D721Med (cell line): Measurements from ENCODE around the gene RC3H2.
A peak's percentile ranks its signal among the peaks of the same experiment; 100 is the strongest.
"Not testable (repeated sequence)": the region's sequence is repeated elsewhere in the genome, so short reads cannot be mapped to it uniquely, and the experiment has no call there.

ENCODE experiments used
- DNase-seq: peaks from one replicate; pipeline ENCODE4 v3.0.0; 2011; ENCODE audit warnings: low spot score; ENCODE audit not compliant: insufficient read length
- FAIRE-seq: peaks from 2 replicates; lab custom pipeline; 2011; peaks lifted over from hg19 to GRCh38; lab: Jason Lieb, UNC
- CTCF ChIP-seq: IDR thresholded peaks from 2 replicates; pipeline ENCODE4 v1.5.1; 2012; ENCODE audit warnings: mild to moderate bottlenecking, control low read depth; ENCODE audit not compliant: insufficient read depth; ENCODE audit errors: missing control alignments

The RC3H2 gene

GRCh38 chr9:122922713-122923112 is 17.6 kb upstream of the RC3H2 start:
- DNase-seq, result no peak
- no peak for FAIRE-seq
- TF ChIP-seq CTCF, result no peak

- DNase-seq, result no peak
- FAIRE-seq, result no peak
- TF ChIP-seq CTCF, result no peak
Measured at GRCh38 chr9:122918310-122918709, 13.2 kb upstream of the RC3H2 start.

- FAIRE-seq, result no peak
- no peak for TF ChIP-seq CTCF
- DNase-seq, result peak; percentile 46
Measured at GRCh38 chr9:122912964-122913673, 8.0 kb upstream of the RC3H2 start, which contains the start of gene ZBTB6. TSS of gene ZBTB6 (minus strand) at chr9:122913323. CDS start at chr9:122912072, 1,251 bp downstream.

- FAIRE-seq (no peak), DNase-seq (no peak)
- TF ChIP-seq CTCF, result no peak
Measured at GRCh38 chr9:122912671-122912963, 7.5 kb upstream of the RC3H2 start.

GRCh38 chr9:122906122-122906521 is 963 bp upstream of the RC3H2 start:
- not testable (repeated sequence) for FAIRE-seq, DNase-seq

GRCh38 chr9:122904466-122904822 is 715 bp downstream of the RC3H2 start:
- no peak for FAIRE-seq

GRCh38 chr9:122900791-122901190 is 4.4 kb downstream of the RC3H2 start:
- DNase-seq (no peak), FAIRE-seq (no peak)
- TF ChIP-seq CTCF, result no peak

More at GRCh38 chr9:122904466-122904822, 715 bp downstream of the RC3H2 start:
- DNase-seq, result no peak
- no peak for TF ChIP-seq CTCF

GRCh38 chr9:122897969-122898368 is 7.2 kb downstream of the RC3H2 start:
- DNase-seq (no peak), FAIRE-seq (no peak)
- TF ChIP-seq CTCF, result no peak
